ENCODE measurements around the gene ADH5.

ADH5 gene

DNA sequence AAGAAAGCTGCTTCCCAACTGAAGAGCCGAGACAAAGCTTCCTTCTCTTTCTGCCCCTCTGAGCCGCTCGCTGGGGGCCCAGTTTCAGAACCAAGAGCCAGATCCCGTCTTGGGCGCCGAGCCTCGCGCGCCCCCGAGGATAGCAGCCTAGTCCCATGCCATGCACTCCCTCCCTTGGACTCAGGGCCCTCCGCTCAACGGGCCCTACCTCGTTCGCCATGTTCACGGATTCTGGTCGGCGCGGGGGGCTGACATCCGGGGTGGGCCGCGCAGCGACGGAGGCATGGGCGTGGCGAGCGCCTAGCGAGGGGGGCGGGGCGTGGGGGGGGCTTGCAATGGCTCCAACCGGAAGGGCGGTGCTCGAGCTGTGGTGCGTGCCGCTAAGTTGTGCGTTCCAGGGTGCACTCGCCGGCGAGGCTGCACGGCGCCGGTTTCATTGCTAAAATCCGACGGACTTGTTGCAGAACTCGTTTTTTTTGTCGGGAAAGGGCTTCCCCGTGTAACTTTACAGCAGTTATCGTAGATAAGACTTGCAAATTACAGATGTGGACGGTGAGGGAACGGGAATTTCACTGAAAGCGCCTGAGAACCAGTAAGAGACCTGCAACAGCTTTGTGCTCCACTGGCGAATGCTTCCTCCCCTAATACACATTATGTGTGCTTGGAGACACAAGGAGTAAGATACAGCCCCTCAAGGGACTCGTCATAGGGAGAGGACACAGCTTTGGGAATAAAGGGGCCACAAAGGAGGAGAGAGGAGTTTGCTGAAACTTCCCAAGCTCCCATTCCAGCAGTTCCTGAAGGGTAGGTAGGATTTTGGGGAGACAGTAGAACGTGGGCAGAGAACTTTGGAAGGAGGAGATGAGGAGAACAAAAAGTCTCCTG lies at the start of gene ADH5:
TSS of gene ADH5 (minus strand) at position 308 of the 885 bp plus-strand sequence. CDS start at position 220, 88 bp downstream.
- Histone ChIP-seq H3K9me3 (ENCODE audit: insufficient read depth, low read length) (no peaks in the 10 kb centered on the region), H3K27ac (ENCODE audit: low read length) (peak within 1 kb of the TSS; percentile 62), H3K4me2 (ENCODE audit: low read length) (peak within 1 kb of the TSS; percentile 96), H2AFZ (ENCODE audit: low read depth, low read length) (peak within 1 kb of the TSS; percentile 96), H3K4me1 (ENCODE audit: low read length) (peaks cover 18% of the 10 kb centered on the region), H4K20me1 (ENCODE audit: insufficient read depth, low read length) (no peaks in the 10 kb centered on the region; the same call in 1 of the 2 replicates), H3K36me3 (replicated peaks; ENCODE audit: low read depth, low read length) (peaks cover 13% of the 10 kb centered on the region), H3K9ac (ENCODE audit: low read length) (peak within 1 kb of the TSS; percentile 91), H3K4me3 (ENCODE audit: low read length) (peak within 1 kb of the TSS; percentile 89), H3K27me3 (ENCODE audit: low read depth, low read length) (no peaks in the 10 kb centered on the region), H3K79me2 (ENCODE audit: low read length) (peaks cover 31% of the 10 kb centered on the region)
- no peak for TF ChIP-seq EZH2phosphoT487 (IDR thresholded peaks at IDR 0.05; ENCODE audit: low read depth)
- TF ChIP-seq, protein P1, sequence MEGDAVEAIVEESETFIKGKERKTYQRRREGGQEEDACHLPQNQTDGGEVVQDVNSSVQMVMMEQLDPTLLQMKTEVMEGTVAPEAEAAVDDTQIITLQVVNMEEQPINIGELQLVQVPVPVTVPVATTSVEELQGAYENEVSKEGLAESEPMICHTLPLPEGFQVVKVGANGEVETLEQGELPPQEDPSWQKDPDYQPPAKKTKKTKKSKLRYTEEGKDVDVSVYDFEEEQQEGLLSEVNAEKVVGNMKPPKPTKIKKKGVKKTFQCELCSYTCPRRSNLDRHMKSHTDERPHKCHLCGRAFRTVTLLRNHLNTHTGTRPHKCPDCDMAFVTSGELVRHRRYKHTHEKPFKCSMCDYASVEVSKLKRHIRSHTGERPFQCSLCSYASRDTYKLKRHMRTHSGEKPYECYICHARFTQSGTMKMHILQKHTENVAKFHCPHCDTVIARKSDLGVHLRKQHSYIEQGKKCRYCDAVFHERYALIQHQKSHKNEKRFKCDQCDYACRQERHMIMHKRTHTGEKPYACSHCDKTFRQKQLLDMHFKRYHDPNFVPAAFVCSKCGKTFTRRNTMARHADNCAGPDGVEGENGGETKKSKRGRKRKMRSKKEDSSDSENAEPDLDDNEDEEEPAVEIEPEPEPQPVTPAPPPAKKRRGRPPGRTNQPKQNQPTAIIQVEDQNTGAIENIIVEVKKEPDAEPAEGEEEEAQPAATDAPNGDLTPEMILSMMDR (IDR thresholded peaks at IDR 0.05; ENCODE audit: low read depth, low read length) = no peak

DNA sequence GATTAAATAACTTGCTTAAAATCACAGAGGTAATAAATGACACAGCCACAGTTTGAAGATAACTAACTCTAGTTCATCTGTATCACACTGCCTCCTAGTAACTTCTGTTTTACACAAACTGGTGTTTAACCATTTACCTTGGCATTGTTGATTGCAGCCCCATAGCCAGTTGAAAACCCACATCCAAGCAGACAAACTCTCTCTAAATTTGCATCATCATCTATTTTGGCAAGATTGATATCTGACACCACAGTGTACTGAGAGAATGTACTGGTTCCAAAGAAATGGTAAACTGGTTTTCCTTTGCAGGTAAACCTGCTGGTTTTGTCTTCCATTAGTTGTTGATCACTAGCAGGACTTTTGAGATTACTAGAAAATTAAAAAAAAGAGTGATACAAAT lies 47.7 kb upstream of the ADH5 start:
- H3K27ac ChIP-seq (ENCODE audit: low read length) = no peak overlapping the region
- TF ChIP-seq, protein P1 (IDR thresholded peaks at IDR 0.05; ENCODE audit: low read depth, low read length) = no peak
- no peak for TF ChIP-seq EZH2phosphoT487 (IDR thresholded peaks at IDR 0.05; ENCODE audit: low read depth)
- H4K20me1 ChIP-seq (ENCODE audit: insufficient read depth, low read length) = no peaks in the 10 kb centered on the region
- no peaks in the 10 kb centered on the region for H3K36me3 ChIP-seq (replicated peaks; ENCODE audit: low read depth, low read length)
- H3K79me2 ChIP-seq (ENCODE audit: low read length) = no peaks in the 10 kb centered on the region
- no peak overlapping the region for H3K4me3 ChIP-seq (ENCODE audit: low read length)
- H3K4me1 ChIP-seq (ENCODE audit: low read length) = no peaks in the 10 kb centered on the region
- H3K27me3 ChIP-seq (ENCODE audit: low read depth, low read length) = no peaks in the 10 kb centered on the region
- no peak overlapping the region for H3K4me2 ChIP-seq (ENCODE audit: low read length)
- H2AFZ ChIP-seq (ENCODE audit: low read depth, low read length) = no peak overlapping the region
- no peak overlapping the region for H3K9ac ChIP-seq (ENCODE audit: low read length)
- H3K9me3 ChIP-seq (ENCODE audit: insufficient read depth, low read length) = no peaks in the 10 kb centered on the region

DNA sequence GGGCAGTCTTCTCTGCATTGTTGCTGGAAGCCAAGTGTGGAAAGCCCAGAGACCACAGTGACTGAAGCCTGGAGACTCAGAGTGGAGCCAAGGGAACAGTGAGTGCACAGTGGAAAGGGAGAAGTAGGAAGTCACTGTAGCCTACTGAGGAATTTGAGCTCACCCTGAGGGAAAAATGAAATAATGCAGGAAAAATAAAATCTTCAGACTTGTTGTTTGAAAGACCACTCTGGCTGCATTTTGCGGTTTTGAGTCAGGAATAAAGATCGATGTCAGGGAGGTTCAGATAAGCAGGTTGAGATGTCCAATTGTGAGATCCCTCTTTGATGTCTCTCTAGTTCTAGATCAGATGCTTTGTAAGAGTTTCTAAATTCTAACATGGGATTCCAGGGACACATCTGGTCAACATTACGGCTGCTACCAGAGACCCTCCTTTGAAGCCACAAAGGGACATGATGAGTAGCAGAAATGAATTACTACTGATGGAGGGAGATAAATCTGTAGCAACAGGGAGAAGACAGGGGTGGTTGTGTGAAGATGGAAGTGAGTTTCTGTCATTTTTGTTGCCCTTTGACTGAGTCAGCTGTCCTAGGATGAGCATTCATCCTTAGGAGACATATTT lies 47.1 kb upstream of the ADH5 start:
- H3K4me3 ChIP-seq (ENCODE audit: low read length) = no peak overlapping the region
- H4K20me1 ChIP-seq (ENCODE audit: insufficient read depth, low read length) = no peaks in the 10 kb centered on the region
- no peaks in the 10 kb centered on the region for H3K27me3 ChIP-seq (ENCODE audit: low read depth, low read length)
- H3K27ac ChIP-seq (ENCODE audit: low read length) = no peak overlapping the region
- H3K4me2 ChIP-seq (ENCODE audit: low read length) = no peak overlapping the region
- H3K79me2 ChIP-seq (ENCODE audit: low read length) = no peaks in the 10 kb centered on the region
- no peaks in the 10 kb centered on the region for H3K4me1 ChIP-seq (ENCODE audit: low read length)
- no peak for TF ChIP-seq EZH2phosphoT487 (IDR thresholded peaks at IDR 0.05; ENCODE audit: low read depth)
- TF ChIP-seq, protein P1 (IDR thresholded peaks at IDR 0.05; ENCODE audit: low read depth, low read length) = no peak
- H3K36me3 ChIP-seq (replicated peaks; ENCODE audit: low read depth, low read length) = no peaks in the 10 kb centered on the region
- H3K9ac ChIP-seq (ENCODE audit: low read length) = no peak overlapping the region
- no peak overlapping the region for H2AFZ ChIP-seq (ENCODE audit: low read depth, low read length)
- no peaks in the 10 kb centered on the region for H3K9me3 ChIP-seq (ENCODE audit: insufficient read depth, low read length)

DNA sequence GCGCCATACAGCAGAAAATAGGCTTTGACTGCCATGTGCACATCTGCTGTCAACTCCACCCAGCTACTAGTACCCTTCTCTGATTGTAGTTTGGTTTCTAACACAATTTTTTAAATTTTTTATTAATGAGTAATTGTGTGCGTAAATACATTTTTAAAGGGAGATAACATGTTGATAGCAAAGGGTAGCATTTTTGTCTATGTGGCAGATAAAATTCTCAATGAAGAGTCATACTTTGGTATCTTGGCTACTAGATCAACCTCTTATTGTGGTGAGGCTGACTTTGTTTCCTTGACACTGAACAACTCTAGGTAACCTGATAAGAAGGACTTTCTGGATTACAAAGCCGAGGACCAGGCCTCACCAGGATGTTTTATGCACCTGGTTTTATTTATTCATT lies 46.0 kb upstream of the ADH5 start:
- no peaks in the 10 kb centered on the region for H3K9me3 ChIP-seq (ENCODE audit: insufficient read depth, low read length)

More for the DNA sequence above, 46.0 kb upstream of the ADH5 start:
- TF ChIP-seq EZH2phosphoT487 (IDR thresholded peaks at IDR 0.05; ENCODE audit: low read depth) = no peak
- TF ChIP-seq, protein P1 (IDR thresholded peaks at IDR 0.05; ENCODE audit: low read depth, low read length) = no peak
- no peak overlapping the region for H3K9ac ChIP-seq (ENCODE audit: low read length)
- no peaks in the 10 kb centered on the region for H3K27me3 ChIP-seq (ENCODE audit: low read depth, low read length)
- no peak overlapping the region for H3K4me2 ChIP-seq (ENCODE audit: low read length)
- H4K20me1 ChIP-seq (ENCODE audit: insufficient read depth, low read length) = no peaks in the 10 kb centered on the region
- H3K4me3 ChIP-seq (ENCODE audit: low read length) = no peak overlapping the region
- no peaks in the 10 kb centered on the region for H3K79me2 ChIP-seq (ENCODE audit: low read length)
- no peaks in the 10 kb centered on the region for H3K4me1 ChIP-seq (ENCODE audit: low read length)
- no peak overlapping the region for H3K27ac ChIP-seq (ENCODE audit: low read length)
- no peaks in the 10 kb centered on the region for H3K36me3 ChIP-seq (replicated peaks; ENCODE audit: low read depth, low read length)
- no peak overlapping the region for H2AFZ ChIP-seq (ENCODE audit: low read depth, low read length)
